Activated effector memory CD4-positive, alpha-beta T cell treated with Interleukin-2 at 50 U/mL for 16 hours (primary cell): ENCODE results near the gene PSME2.
"Not testable (repeated sequence)": the region's sequence is repeated elsewhere in the genome, so short reads cannot be mapped to it uniquely, and the experiment has no call there.

ENCODE experiments used
- DNase-seq: peaks from one replicate; pipeline ENCODE4 v3.0.0-alpha.2; 2020

Gene PSME2

GRCh38 chr14:24110060-24110459, 36.4 kb downstream of the PSME2 start:
- DNase-seq = no peak

DNA sequence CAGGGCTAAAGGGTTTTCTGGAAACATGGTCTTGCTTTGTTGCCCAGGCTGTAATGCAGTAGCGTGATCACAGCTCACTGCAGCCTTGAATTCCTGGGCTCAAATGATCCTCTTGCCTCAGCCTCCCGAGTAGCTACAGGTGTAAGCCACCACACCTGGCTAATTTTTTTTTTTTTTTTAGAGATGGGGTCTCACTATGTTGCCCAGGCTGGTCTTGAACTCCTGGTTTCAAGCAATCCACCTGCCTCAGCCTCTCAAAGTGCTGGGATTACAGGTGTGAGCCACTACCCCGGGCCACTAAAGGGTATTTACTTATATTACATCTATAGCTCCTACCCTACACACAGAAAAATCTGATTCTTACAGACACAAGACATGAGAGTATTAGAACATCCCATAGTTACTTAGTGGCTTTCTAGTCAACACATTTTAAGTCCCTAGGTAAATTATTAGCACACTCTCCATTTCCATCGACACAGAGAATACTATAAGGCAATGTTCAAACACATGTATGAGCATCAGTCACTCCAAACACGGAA, 38.0 kb downstream of the PSME2 start:
- DNase-seq = no peak

DNA sequence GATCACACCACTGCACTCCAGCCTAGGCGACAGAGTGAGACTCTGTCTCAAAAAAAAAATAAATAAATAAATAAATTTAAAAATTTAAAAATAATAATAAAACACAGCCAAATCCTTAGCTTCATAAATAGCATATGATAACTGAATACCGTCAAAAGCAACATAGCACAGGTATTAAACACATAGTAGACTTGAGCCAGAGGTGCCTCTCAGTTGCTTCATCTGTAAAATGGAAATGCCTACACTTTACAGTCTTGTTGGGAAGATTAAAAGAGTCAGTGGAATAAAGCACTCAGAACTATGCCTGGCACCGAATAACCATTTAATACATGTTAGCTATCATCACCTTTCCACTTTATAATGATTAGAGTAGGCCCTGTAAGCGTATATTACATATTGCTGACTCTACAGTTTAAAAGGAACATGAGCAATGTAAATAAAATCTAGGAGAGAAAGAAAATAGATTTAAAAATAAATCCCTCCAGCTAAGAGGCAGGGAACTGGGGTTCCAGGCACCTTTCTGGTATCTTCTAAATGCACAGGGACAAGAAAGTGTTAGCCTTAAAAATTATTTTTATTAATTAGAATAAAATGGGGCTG, 39.6 kb downstream of the PSME2 start:
- no peak for DNase-seq

GRCh38 chr14:24105609-24106239, 40.7 kb downstream of the PSME2 start:
- DNase-seq = not testable (repeated sequence)

- DNase-seq = no peak
These were observed 43.0 kb downstream of the PSME2 start for GRCh38 chr14:24103451-24103850.

- no peak for DNase-seq
These were observed 43.9 kb downstream of the PSME2 start for GRCh38 chr14:24102357-24103048.

- DNase-seq = no peak
These were observed 45.4 kb downstream of the PSME2 start for GRCh38 chr14:24100982-24101494.

GRCh38 chr14:24100197-24100981, 46.0 kb downstream of the PSME2 start:
- DNase-seq = no peak

- DNase-seq = no peak
These were observed 47.2 kb downstream of the PSME2 start for GRCh38 chr14:24098927-24099813.

GRCh38 chr14:24098229-24098926, 48.0 kb downstream of the PSME2 start:
- DNase-seq = no peak

DNA sequence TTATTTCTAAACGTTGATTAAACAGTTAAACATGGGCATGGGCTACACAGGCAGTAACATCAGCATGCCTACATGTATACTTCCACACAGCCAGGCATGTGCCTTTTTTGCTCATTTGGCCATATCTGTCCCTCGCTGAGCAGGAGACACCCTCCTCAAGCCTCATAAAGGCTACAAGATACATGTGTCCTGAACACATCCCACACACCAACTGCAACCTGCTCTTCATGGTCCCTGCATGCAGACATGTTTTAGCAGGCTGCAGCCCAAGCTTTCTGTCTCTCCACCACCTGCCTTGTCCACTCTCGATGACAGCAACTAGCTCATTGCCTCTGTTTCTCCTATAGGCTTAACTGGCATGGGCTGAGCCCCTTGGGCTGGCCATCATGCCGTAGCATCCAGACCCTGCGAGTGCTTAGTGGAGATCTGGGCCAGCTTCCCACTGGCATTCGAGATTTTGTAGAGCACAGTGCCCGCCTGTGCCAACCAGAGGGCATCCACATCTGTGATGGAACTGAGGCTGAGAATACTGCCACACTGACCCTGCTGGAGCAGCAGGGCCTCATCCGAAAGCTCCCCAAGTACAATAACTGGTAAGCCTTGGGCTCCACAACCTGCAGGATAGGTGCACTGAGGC, 49.7 kb downstream of the PSME2 start:
- DNase-seq = no peak

- DNase-seq = peak; percentile 8
These were observed 50.9 kb downstream of the PSME2 start for GRCh38 chr14:24095271-24096068.

DNA sequence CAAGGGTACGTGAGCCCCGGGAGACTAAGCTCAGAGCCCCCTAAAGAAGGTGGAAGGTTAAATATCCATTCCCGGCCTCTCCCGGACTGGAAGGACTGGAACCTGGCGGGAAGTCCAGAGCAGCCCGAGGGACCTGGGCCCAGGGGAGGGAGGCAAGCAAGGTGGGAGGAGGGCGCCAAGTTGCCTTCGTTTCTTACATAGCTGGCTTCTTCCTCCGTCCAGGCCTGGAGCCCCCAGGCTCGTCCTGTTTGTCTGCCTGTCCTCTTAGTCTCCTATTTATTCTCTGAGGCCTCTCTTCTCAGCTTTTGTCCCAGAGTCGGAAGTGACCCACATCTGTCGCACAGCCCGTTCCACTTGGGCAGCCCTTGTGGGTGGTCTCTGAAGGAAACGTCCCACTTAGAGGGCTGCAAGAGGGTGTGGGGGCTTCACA, 51.6 kb downstream of the PSME2 start:
- no peak for DNase-seq

DNA sequence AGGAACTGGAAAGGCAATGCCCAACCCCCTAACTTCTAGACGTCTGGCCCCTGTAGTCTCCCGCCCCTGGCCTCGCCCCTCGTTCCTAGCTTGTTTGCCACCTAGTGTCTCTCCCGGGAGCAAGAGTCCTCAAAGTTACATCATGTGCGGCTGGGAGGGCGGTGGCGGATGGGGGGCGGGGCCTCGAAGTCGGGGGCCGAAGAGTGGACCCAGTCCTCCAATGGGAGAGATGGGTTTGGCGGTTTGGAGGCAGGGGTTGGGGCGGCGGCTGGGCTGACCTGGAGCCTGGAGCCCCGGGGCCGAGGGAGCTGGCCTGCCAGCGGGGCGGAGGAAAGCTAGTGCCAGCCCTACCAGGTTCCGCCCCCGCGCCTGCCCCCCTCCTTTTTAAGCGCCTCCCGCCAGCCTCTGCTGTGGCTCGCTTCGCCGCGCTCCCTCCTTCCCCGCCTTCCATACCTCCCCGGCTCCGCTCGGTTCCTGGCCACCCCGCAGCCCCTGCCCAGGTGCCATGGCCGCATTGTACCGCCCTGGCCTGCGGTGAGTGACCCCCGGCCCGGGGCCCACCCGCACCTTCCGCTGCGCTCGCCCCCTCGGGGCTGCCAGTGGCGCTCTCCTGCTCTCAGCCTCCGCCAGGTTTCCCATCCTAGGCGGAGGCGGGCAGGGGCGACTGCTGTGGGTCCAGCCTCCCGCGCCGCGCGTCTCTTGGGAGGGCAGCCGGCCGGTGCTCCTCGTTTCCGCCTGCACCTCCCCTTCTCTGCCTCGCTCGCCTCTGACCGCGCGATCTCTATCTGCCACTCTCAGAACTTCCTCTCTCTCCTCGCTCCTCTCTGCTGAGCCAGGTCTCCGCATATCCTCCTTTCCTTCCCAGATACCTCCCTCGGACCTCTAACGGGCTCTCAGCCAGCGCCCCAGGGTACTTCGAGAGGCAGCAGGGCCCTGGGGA, 52.2 kb downstream of the PSME2 start, which contains the start of gene PCK2:
PCK2 (plus strand) TSS at position 411 of the 940 bp plus-strand sequence; CDS start at position 506, 95 bp downstream.
- DNase-seq = peak; percentile 69
